GM21390 (cell line): ENCODE results near the gene PIAS2.
"Not testable (repeated sequence)": the region's sequence is repeated elsewhere in the genome, so short reads cannot be mapped to it uniquely, and the experiment has no call there.

ENCODE experiments used
- ATAC-seq: cut with Tn5 transposase; IDR thresholded peaks from one replicate; pipeline ENCODE4 v1.9.1; 2021; ENCODE audit not compliant: unreplicated experiment

PIAS2 gene

DNA sequence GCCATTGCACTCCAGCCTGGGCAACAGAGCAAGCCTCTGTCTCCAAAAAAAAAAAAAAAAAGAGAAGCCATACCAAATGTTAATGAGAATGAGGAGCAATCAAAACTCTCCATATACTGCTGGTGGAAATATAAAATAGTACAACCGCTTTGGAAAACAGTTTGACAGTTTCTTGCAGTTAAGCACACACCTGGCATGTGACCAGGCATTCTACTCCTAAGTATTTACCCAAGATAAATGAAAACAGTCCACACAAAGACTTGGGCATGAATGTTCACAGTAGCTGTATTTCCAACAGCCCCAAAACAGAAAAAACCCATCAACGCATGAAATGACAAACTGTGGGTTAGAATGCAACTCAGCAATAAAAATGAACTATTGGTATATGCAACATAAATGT, 84.5 kb downstream of the PIAS2 start:
- no peak for ATAC-seq

DNA sequence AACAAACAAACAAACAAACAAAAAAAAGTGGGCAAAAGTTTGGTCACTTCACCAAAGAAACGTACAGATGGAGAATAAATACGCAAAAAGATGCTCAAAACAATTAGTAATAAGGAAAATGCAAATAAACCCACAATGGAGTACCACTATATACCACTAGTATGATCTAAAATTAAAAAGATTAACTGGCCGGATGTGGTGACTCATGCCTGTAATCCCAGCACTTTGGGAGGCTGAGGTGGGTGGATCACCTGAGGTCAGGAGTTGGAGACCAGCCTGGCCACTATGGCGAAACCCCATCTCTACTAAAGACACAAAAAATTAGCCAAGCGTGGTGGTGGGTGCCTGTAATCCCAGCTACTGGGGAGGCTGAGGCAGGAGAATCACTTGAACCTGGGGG, 84.9 kb downstream of the PIAS2 start:
- ATAC-seq, result not testable (repeated sequence)

GRCh38 chr18:46831434-46831833, 85.9 kb downstream of the PIAS2 start:
- ATAC-seq, result no peak

GRCh38 chr18:46830633-46831032, 86.7 kb downstream of the PIAS2 start:
- ATAC-seq, result no peak

DNA sequence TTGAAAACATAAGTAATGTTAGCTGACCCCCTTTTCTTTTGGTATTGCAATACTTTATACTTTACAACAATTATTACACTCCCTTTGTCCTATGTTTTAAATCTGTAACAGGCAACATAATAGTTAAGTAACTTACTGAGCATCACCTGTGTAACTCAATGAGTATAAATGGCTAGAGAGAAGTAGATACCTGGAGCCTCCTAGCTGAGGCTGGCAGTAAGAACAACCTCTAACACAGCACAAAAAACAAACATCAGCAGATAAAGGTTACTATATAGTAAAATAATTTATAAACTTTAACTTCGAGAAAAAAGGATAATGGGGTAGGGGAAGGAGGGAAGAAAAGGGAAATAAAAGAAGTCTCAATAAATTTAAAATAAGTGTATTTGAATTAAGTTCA, 87.4 kb downstream of the PIAS2 start:
- ATAC-seq, result no peak

DNA sequence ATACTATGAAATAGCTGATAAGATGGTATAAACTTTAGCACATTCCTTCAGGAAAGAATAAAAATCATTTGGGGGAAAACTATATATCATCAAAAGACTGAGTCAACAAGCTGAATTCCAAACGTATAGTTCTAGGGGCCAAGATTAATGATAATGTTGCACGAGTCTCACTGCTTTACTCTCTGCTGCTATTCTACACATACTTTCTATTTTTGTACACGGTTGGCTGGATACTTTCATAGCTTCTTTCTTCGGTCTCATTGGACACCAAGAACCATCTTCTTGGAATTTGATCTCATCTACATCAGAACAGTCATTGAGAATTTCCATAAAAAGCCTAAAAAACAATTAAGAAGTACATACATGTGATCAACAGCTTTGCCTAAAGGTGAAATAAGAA, 87.8 kb downstream of the PIAS2 start:
- no peak for ATAC-seq

DNA sequence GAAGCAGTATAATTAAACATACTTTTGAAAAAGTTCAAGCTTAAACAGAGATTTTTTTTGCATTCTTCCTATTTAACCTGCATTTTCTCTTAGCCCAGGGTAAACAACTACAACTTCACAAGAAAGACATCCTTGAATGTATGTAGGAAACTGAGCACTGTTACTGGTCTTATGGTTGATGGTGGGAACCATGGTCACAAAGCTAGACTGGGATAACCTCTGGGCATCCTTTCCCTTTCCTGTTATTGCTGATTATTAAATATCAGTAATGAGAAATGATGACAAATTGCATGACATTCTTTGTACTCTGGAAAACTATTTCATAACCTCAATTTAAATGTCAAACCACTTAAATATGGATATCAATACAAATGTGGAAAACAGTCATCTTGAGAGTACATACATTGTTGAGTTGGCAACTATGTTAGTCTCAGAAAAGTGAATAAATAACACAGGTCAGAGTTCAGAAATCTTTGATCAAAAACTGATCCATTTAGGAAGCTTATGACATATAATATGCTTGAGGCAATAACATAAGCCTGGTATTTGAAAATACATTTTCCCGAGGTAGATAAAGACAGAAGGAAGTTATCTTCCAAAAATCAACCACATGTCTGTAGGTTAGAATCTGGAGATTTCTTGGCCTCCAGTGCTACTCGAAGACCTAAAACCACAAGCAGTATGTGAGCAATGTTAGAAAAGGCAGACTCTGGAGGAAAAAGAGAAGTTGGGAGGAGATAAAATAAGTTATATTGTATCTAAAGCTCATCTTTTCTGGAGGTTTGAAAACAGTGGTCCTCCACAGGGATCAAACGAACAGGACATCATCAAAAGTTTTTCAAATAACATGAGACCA, 95.2 kb downstream of the PIAS2 start:
- ATAC-seq, result no peak

DNA sequence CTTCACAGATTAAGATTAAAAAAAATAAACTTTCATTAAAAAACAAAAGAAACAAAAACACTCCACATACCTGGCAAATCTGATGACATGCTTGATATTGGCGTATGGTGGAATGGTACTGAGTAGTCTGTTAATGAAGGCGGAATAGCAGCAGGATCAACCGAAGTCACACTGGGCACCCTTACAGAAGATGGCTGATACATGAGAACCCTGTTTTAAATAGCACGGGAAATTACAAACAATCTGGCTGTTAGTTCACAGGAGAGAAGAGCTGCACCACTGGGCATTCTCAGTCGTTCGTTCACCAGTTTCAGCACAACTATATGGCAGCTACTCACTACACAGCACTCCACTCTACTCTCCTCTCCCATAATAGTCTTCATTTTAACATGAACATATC, 96.4 kb downstream of the PIAS2 start:
- no peak for ATAC-seq

- no peak for ATAC-seq
Observed at GRCh38 chr18:46815661-46816060, 101.6 kb downstream of the PIAS2 start.

DNA sequence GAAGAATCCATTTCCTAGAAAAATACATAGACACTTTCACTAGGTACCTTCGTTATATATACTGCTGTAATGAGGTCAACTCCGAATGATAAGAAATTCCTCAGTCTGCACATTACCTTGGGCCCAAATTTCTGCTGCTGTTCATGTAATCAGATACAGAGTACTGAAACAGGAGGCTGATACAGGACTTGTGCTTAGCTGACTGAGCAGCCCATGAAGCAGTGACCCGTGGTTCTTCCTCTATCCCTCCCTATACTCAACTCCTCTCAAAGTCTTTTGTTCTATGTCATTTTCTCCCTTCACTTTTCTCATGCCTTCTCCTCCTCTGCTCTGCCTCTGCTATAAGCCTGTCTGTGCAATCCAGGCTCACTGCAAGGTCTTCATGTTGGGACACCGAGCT, 102.9 kb downstream of the PIAS2 start:
- no peak for ATAC-seq

- ATAC-seq, result no peak
Observed at GRCh38 chr18:46812311-46812710, 105.0 kb downstream of the PIAS2 start.

- no peak for ATAC-seq
Observed at GRCh38 chr18:46810481-46811000, 106.8 kb downstream of the PIAS2 start.

DNA sequence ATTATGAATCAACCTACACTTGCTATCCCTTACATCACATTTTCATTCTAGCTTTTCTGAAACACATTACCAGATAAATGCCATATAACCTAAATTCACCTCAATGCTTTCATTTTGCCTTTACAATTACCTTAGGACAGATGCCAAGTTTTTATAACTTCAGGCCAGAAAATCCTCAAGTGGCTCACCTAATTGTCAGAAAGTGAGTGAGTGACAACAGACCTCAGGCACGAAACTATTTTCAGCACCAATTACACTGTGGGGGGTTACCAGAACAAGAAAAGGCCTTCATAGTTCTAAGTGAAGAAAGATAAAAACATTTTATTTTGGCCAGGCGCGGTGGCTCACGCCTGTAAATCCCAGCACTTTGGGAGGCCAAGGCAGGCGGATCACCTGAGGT, 108.2 kb downstream of the PIAS2 start:
- no peak for ATAC-seq

- not testable (repeated sequence) for ATAC-seq
Observed at GRCh38 chr18:46795945-46796344, 121.4 kb downstream of the PIAS2 start.

DNA sequence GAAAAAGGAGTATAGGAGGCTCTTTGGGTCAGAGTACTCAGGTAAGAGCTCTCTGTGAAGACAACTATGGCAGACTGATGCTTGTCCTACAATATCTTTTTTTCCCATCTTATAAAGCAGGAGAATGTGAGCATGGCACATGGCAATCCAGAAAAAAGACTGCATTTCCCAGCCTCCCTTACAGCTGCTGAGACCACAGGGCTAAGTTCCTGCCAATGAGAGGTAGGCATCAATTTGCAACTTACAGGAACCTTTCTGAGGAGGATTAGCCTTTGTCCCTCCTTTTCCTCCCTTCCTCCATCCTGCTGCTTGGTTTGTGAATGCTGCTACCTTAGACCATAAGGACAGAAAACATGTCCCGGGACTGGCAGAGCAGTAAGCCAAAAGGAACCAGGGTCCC, 122.7 kb downstream of the PIAS2 start:
- ATAC-seq, result no peak

- ATAC-seq, result no peak
Observed at GRCh38 chr18:46793565-46793964, 123.7 kb downstream of the PIAS2 start.

DNA sequence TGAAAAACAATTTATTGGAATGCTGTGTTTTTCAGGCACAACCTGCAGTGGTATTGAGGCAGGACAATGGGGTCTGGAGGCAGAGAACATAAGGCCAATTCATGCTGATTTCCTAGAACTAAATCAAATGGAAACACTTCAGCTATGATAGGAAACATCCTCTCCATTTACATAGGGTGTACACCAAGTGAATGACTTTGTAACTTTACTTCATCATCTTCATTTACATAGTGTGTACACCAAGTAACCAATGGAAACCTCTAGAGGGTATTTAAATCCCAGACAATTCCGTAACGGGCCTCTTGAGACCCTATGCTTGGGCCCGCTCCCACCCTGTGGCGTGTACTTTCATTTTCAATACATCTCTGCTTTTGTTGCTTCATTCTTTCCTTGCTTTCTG, 128.2 kb downstream of the PIAS2 start:
- no peak for ATAC-seq

DNA sequence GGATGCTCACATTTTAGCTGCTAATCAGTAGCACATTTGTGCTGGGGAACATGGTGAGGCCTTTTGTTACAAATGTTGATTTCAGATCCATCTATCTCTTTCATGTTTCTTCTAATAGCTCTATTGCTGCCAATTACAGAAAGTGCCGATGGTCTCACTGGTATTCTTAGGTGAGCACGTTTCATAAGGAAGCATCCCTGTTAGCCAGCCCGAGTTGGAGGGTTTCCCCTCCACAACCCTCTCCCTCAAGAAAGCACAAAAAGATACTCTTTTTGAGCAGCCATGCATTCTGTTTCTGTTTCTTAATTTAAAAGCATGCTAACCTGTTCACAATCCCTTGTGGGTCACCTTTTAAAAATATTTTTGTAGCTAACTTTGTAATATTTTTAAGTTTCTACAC, 129.6 kb downstream of the PIAS2 start:
- ATAC-seq, result no peak

DNA sequence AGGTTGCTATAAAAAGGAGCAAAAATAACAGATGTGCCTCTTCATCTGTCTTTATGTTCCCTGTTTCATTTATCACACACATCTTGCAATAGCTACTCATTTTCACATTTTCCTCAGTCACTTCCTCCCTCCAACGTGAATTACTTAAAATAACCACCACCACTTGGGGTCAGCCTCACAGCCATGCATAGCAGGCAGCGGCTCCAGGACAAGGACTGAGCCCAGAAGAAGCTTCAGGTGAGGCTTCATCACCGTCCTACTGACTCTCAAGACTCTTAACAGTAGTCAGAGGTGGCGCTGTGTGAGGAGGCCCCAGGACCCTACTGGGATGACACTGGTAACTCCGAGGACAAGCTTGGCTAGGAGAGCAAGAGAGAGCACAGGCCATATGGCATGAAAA, 144.9 kb downstream of the PIAS2 start:
- ATAC-seq, result no peak

DNA sequence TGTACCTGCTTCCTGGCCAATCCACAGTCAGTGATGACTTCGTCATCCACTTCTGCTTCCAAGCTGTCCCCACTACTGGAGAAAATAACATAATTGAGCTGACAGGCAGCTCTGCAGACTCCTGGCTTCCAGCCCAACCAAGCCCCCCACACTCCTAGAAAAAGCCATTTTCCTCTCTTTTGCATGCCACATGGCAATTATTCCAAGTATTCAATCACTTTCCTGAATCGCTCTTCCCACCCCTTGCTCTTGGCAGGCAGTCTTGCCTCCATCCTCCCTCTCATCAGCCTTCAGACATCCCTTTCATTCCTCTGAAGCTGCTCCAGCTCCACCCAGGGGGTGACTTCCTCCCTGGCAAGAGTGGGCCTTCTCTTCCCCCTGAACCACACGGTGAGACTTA, 146.2 kb downstream of the PIAS2 start:
- ATAC-seq, result no peak

- ATAC-seq, result no peak
Observed at GRCh38 chr18:46770708-46771107, 146.6 kb downstream of the PIAS2 start.

- ATAC-seq, result no peak
Observed at GRCh38 chr18:46768166-46768921, 149.0 kb downstream of the PIAS2 start.
